ENCODE data around the gene WDR77.

The WDR77 gene

DNA sequence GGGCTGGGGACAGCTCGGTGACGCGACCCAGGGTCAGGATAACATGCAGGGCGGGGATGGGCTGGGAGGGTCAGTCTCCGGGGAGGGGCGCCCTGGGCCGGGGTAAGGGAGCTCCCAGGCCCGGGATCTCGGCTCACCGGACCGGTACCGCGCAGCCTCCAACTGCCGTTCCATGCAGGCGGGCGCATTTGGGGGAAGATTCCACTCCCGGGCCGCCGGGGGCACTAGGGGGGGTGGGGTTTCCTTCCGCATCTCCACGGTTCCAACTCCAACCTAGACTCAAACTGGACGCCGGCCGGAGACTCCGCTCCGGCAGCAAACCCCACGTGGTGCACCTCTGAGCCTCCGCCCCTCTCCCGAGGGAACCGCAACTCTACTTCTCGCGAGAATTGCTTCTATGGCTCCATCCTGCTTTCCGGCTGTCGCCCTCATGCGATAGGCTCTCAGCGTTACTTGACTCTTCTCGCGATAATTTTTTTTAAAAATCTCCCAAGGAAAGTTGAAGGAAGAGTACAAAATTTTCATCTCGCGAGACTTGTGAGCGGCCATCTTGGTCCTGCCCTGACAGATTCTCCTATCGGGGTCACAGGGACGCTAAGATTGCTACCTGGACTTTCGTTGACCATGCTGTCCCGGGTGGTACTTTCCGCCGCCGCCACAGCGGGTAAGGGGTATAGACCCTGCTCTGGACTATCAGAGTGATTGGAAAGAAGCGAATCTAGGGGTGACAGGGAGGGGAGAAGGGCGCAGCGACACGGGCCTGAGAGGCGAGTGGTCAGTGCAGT lies at the start of gene WDR77, which contains the start of gene ATP5PB:
Gene WDR77, minus strand, starts transcription at position 339 of the 785 bp plus-strand sequence. Its CDS starts 87 bp downstream, at position 252.
Gene ATP5PB, plus strand, starts transcription at position 547 of the 785 bp plus-strand sequence. Its CDS starts 78 bp downstream, at position 625.
- DNase-seq (ENCODE audit: low spot score): peak; percentile 96

DNA sequence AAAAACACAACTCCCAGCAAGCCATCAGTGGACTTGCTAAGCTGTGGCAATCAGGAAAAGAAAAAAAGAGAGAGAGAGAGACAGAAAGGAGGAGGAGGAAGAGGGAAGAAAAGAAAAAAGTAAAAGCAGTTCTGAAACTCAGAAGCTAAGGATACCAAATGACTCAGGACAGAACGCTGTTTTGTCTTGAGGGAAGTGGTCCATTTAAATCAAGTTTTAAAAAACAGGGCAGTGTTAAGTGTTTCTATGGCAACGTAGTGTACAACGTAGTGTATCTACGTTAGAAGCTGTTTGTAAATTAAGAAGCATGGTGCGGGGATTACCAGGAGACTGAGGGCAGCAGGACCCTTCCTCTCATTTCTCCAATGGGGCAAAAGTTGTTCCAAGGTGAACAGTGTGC lies 48.5 kb upstream of the WDR77 start:
- no peak for DNase-seq (ENCODE audit: low spot score)

DNA sequence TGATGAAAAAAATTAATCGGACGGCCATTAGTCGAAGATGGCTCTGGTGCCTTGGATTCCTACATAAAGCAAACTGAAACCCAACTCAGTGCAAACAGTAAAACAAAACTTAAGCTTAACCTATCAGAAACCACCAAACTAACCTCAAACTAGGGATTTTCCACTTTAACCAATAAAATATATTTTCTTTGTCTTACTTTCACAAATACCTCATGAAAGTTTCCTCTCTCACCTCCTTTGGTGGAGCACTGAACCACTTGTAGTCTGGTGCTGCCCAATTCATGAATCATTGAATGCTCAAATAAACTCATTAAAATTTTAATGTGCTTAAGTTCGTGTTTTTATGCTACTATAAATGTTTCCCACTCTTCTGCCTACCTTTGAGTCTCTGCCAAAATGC lies 47.3 kb upstream of the WDR77 start:
- DNase-seq (ENCODE audit: low spot score): no peak

DNA sequence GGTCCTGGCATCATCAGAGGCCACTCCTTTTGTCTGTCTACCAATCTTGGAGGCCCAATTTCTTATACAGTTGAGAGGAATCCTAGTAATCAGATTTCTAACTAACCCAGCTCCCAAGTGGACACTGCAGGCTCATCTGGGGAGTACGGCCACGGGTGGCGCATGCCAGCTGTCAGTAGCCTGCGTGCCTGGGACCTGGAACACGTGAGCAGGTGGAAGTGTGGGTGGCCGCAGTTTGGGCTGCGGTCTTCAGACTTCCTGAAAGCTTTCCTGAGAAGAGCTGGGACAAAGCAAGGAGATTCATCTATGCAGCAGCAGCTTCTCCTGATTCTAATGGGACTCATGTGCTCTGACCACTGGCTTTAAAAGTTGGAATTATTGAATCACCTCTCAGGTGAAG lies 42.0 kb upstream of the WDR77 start:
- no peak for DNase-seq (ENCODE audit: low spot score)

GRCh38 chr1:111490220-111490619 lies 41.2 kb upstream of the WDR77 start:
- no peak for DNase-seq (ENCODE audit: low spot score)

DNA sequence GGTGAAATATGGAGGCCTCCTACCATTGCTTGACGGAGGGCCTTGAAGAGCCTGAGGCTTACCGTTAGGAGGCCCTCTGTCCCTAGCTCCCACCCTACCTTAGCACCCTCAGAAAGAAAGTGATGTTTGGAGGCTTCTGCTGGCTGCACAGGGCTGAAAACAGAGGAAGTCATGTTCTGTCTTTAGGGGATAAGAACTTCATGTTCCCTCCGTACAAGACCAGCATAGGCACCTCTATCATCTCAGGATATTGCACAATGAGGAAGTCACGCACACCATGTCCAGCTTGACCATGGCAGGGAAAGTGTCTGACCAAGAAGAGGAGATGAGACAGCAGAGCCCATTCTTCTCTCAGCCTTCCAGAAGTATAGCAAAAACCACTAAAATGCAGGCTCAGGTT lies 40.5 kb upstream of the WDR77 start:
- no peak for DNase-seq (ENCODE audit: low spot score)

DNA sequence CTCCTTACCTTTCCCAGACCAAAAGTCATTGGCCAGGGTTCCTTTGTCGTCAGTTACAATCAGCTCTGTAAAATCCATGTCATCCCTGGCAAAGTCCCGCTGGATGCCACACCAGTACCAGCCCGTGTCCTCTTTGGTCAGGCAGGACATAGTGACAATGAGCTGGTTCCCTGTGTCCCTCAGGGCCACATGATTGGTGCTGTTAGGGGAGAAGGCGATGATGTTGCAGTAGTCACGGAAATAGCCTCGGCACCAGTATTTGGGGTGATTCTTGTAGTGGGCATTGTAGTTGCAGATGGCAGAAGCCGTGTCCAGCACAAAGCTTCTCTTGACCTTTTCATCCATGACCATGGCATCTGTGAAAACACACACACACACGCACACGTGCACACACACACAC lies 39.6 kb upstream of the WDR77 start:
- no peak for DNase-seq (ENCODE audit: low spot score)

- no peak for DNase-seq (ENCODE audit: low spot score)
These were observed 38.1 kb upstream of the WDR77 start for GRCh38 chr1:111487133-111487532.

- DNase-seq (ENCODE audit: low spot score): no peak
These were observed 37.4 kb upstream of the WDR77 start for GRCh38 chr1:111486431-111486830.

DNA sequence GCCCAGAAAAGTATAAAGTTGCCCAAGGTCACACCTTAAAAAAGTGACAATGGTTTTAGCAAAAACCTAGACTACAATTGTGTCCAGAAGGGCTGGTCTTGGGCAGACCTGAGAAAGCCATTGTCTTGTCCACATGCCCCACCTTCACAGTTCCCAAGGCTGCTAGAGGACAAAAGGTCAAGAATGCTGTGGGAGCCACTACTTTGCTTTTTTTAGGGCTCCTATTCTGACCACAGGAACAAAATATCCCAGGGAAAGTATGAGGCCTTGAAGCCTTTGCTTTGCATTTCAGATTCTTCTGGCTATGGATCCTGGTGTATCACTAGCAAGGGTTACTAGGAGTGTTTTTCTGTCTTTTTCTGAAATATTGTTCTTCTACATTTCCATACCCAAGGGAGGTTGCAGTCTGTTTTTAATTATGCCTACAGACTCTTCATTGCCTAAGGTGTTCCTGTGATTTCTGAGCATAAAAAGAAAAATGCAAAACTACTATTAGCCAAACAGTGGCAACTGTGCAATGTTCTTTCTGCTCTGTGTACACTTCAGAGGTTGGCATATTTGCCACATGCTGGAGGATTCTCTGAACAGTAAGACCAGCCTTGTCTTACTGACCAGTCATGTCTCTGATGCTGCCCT lies 35.5 kb upstream of the WDR77 start:
- no peak for DNase-seq (ENCODE audit: low spot score)

DNA sequence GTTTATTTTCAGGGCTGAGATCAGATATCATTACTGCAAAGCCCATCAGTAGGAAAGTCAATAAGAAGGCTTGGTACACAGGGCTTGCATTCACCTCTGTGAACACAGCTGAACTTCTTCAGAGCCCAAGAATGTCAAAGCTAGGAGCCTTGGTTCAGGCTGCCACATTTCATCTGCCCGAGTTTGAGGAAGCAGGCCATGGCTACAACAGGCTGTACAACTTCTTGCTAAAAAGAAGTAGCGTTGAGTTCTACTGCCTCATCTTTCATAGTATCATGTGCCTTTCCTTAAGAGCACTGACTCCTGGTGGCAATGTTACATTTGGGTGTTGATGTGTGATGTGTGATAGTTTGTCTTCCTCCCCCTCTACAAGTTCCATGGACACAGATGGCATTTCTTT lies 34.8 kb upstream of the WDR77 start:
- no peak for DNase-seq (ENCODE audit: low spot score)

DNA sequence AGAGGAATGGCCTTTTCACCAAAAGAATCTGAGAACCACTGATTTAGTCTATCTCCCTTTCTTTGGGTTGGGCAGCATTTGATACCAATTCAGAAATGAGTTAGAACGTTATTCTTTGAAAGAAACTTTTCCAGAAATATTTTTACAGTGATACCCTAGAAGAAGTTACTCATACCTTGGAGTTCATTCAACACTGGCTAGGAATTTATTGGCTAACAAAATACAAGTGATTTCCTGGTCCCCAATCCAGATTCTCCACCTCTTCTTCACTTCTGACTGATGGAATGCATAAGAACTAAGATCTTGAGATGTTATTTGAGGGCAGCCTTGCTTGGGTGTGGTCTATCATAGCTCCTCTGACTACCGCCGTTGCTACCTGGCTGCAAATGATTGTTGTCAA lies 34.1 kb upstream of the WDR77 start:
- DNase-seq (ENCODE audit: low spot score): no peak

DNA sequence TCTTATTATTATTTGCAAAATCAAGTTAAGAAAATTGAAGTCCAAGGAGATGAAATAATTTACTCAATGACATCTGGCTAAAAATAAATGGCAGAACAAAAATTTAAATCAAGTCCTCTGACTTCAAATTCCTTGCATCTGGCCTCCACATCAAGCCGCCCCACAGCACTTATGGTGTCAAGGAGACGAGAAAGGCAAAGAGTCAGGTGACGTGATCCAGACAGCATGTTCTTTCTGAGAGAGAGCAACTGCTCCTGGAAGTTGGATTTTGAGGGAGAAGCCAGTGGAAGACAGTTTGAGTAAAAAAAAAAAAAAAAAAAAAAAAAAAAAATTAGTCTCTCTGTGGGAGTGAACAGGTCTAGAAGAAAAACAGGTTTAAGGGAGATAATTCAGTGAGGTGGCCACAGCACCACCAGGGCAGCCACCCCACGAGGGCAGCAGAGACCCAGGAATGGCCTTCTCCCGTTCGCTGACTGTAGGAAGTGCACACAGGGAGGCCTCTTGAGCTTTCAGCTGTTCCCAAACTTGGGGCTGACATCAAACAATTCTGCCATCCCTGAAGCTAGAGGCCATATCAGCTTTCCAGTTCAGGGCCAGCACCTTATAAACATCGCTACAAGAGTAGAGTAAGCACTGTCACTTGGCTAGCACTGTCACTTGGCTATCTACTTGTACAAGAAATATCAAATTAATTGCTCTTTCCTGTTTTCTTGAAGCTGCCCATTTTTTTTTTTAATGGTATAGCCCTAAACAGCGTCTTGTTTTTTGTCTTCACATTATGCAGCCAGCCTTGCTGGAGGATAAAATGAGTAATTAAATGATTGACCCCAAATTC lies 32.5 kb upstream of the WDR77 start:
- DNase-seq (ENCODE audit: low spot score): peak; percentile 39

DNA sequence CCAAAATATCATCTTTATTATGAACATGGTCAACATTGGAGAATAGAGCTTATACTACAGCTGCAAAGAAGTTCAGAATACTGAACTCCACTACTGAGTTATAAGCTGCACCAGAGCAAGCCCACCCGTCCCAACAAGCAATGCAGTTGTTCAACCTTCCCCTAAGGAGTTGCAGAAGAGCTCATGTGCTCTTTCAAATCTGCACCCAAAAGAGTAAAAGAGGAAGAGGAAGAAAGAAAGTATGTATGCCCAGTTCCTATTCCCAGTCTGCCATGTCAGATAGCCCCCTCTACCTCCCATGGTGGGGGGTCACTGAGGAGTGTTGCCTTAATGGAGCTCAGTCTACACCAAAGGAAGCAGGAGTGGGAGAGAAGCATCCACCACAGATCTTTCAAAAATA lies 31.6 kb upstream of the WDR77 start:
- no peak for DNase-seq (ENCODE audit: low spot score)

- peak; percentile 22 for DNase-seq (ENCODE audit: low spot score)
These were observed 27.8 kb upstream of the WDR77 start for GRCh38 chr1:111476761-111477309.

GRCh38 chr1:111476214-111476613 lies 27.2 kb upstream of the WDR77 start:
- no peak for DNase-seq (ENCODE audit: low spot score)

DNA sequence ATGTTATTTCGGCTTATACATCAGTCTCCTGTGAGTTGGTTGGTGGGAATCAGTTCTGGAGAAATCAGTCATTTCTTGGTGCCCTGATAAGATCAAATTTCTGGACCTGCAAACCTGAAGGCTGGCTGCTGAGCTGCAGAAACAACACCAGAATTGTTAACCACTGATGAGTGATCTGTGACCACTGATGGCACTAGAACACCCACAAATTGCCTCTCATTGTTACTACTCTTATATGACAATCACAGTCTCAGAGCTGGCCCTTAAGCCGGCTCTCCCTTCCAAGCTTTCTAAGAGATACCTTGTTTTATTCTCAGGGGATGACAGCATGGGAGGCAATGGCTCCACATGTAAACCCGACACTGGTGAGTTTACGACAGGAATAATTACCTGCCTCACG lies 26.6 kb upstream of the WDR77 start:
- DNase-seq (ENCODE audit: low spot score): no peak

DNA sequence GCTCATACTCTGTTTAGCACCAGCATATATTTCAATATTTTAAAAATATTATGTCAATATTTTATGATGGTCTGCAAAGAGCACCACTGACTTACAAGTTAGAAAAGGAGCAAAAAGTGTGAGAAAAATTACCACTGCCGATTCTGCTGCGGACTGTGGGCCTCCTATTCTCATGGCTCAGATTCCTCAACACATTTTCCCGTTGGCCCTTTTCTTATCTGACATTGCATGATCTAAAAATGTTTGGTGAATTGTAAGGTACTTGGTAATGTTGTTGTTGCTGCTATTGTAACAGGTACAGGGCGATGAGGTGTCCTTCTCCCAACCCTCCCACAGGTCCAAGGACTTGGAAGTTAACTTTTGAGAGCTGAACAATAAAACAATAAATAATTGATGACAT lies 25.5 kb upstream of the WDR77 start:
- no peak for DNase-seq (ENCODE audit: low spot score)

- DNase-seq (ENCODE audit: low spot score): no peak
These were observed 25.1 kb upstream of the WDR77 start for GRCh38 chr1:111474106-111474505.

GRCh38 chr1:111471538-111471937 lies 22.5 kb upstream of the WDR77 start:
- DNase-seq (ENCODE audit: low spot score): no peak

- DNase-seq (ENCODE audit: low spot score): peak; percentile 54
These were observed 22.0 kb upstream of the WDR77 start for GRCh38 chr1:111471012-111471411.

DNA sequence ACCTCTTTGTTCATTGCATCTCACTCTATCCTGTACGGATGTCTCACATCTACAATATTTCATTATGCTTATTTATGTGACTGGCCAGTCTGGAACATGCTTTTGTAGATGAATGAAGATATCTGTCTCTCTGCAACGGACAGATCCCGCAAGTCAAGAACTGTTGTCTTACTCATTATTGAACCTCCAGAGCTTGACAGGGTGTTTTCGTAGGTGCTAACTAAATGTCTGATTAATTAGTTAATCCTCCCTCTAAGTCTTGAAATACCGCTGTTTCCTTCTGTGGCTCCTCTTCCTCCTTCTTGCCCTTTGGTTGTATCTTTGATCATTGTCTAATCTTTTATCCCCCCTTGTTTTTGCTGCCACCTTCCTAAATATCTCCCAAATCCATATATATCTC lies 21.5 kb upstream of the WDR77 start:
- no peak for DNase-seq (ENCODE audit: low spot score)

All from germinal center (tissue), 1 donor.